HG02870 (cell line): ENCODE results near the gene RPS2.
"Not testable (repeated sequence)": the region's sequence is repeated elsewhere in the genome, so short reads cannot be mapped to it uniquely, and the experiment has no call there.

ENCODE experiments used
- ATAC-seq: cut with Tn5 transposase; IDR thresholded peaks from one replicate; pipeline ENCODE4 v1.9.1; 2021; ENCODE audit warnings: mild to moderate bottlenecking, moderate library complexity; ENCODE audit not compliant: unreplicated experiment

Gene RPS2

GRCh38 chr16:1964506-1965395, at the start of gene RPS2:
TSS of gene RPS2 (minus strand) at chr16:1964826. CDS start at chr16:1964625, 201 bp downstream.
- ATAC-seq: peak; percentile 82

DNA sequence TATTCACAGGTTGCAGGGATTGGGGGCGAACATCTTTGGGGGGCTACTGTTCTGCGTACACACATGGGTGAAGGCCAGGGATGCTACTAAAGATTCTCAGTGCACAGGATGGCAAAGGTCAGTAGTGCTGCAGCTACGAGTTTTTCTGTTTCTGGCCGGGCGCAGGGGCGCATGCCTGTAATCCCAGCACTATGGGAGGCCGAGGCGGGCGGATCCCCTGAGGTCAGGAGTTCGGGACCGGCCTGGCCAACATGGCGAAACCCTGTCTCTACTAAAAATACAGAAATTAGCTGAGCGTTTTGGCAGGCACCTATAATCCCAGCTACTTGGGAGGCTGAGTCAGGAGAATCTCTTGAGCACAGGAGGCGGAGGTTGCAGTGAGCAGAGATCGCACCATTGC, 48.9 kb upstream of the RPS2 start:
- ATAC-seq: no peak

- not testable (repeated sequence) for ATAC-seq
Observed at GRCh38 chr16:2011726-2012125, 47.1 kb upstream of the RPS2 start.

- peak; percentile 67 for ATAC-seq
Observed at GRCh38 chr16:2009791-2010510, 45.3 kb upstream of the RPS2 start, which contains the start of gene ZNF598. TSS of gene ZNF598 (minus strand) at chr16:2009821.

GRCh38 chr16:2009164-2009711, 44.6 kb upstream of the RPS2 start:
- ATAC-seq: peak; percentile 28

DNA sequence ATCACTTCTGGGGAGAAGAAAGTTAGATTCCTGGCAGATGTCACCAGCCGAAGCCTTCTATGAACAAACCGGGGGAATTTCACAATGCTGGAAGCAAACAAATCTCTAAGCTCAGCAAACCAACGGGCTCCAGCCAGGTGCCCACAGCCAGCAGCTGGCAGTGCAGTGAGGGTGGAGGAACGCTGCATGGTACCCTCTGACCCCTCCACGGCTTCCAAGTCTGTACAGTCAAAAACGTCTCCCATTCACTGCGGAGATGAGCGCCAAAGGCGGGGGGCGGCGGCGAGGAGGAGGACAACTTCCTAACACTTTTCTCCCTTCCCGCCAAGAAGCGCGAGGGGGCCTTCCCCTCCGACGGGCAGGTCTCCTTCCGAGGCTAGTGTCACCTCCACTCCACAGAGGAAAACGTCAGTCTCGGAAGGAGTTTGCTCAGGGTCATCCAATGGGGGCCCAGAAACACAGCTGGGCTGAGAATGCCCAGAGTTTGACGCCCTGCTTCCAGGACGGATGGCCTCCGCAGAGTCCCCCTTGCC, 44.1 kb upstream of the RPS2 start:
- peak; percentile 15 for ATAC-seq

DNA sequence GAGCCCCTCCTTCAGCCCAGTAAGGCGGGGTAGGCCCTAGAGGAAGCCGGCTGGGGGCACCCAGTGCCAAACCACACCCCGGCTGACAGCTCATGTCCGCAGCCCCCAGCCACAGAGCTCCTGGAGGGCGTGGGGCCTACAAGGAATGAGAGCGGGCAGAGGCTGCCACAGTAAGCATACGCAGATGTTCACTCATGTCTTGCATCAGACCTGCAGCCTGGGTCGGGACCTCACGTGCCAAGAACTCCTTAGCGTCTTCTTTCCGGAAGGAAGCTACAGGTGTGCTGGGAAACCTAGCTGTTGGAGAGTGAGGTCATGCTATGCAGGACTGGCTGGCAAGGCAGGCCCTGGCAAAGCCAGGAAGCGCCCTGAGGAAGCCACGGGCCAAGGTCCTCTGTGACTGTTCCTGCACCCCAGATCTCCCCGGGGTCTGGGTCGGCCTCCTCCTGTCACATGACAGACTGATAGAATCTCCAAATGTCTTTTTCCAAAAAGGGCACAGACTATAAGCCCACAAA, 43.4 kb upstream of the RPS2 start:
- no peak for ATAC-seq

GRCh38 chr16:2007081-2007836, 42.6 kb upstream of the RPS2 start:
- no peak for ATAC-seq

DNA sequence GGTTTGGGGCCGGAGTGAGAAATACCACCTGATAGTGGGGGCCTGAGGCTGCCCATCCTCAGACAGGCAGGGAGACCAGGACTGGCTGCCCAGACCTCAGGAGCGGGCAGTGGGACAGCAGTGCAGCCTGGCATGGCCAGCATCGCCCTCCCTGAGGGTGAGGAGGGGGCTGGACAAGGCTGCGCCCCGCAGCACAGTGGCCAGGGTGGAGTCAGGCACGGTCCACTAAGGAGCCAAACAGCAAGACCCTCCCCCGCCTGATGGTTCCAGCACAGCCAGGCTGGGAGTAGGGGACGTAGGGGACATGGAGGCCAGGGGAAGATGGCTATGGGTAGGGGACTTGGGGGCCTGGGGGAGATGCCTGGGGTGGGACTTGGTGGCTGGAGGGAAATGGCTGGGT, 41.7 kb upstream of the RPS2 start:
- ATAC-seq: no peak

- no peak for ATAC-seq
Observed at GRCh38 chr16:2005646-2006045, 41.0 kb upstream of the RPS2 start.

- no peak for ATAC-seq
Observed at GRCh38 chr16:2004795-2005517, 40.3 kb upstream of the RPS2 start.

GRCh38 chr16:2003827-2004641, 39.4 kb upstream of the RPS2 start:
- ATAC-seq: peak; percentile 54

- no peak for ATAC-seq
Observed at GRCh38 chr16:2003231-2003826, 38.7 kb upstream of the RPS2 start.

DNA sequence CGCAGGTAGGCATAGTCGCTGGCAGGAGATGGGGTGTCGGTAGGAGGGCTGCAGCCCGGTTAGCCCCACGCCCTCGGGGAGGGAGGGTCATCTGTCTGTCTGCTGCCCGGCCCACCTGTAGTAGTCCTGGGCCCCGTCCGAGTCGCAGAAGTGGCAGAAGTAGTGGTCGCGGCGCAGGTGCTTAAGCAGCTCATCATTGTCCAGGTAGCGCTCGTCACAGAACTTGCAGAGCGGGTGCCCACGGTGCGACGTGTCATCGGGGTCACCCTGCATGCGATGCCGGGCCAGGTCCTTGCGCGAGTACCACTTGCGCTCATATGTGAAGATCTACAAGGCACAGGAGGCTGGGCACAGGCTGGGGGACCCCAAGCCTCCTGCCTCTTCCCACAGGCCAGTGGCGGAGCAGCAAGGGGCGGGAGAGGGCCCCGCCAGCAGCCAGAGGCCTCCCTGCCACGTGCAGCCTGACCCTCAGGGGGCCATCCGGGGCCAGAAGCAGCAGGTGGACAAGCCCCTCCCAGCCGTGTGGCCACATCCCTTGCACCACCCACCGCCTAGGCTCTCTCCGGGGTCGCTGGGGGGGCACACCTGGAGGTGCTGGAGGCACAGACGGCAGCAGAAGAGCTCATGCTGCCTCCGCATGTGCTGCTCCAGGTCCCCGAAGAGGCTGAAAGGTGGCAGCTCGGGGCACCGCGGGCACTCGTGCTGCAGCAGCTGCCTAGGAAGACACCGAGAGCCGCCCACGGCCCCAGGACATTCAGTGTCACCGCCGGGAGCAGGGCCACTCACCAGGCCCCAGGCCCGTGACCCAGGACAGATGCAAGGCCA, 38.0 kb upstream of the RPS2 start:
- no peak for ATAC-seq

GRCh38 chr16:2001456-2002355, 37.1 kb upstream of the RPS2 start:
- no peak for ATAC-seq

- no peak for ATAC-seq
Observed at GRCh38 chr16:2001035-2001434, 36.4 kb upstream of the RPS2 start.
